ENCODE results near the gene MLPH.

MLPH gene

GRCh38 chr2:237469849-237470248 lies 17.2 kb upstream of the MLPH start:
- H3K4me1 ChIP-seq (ENCODE audit: control insufficient read depth in 1 of 2, insufficient read depth in 2 of 2, low read length in 2 of 2): peaks cover 7 to 8% of the 10 kb centered on the region in 2 experiments
- no peak overlapping the region for H3K4me3 ChIP-seq (ENCODE audit: low read depth, low read length)
- WGBS (ENCODE audit: extremely low coverage, insufficient coverage, insufficient read length): no CpG with 5 or more reads among the region's 4 CpGs
- no peak overlapping the region for H4K12ac ChIP-seq (ENCODE audit: low read depth, low read length)
- H2AFZ ChIP-seq (ENCODE audit: insufficient read depth, low read length, poor library complexity): no peak overlapping the region
- H3K9me3 ChIP-seq (ENCODE audit: insufficient read depth, low read depth, low read length): no peaks in the 10 kb centered on the region
- H4K91ac ChIP-seq (ENCODE audit: low read depth, low read length): no peak overlapping the region
- H3K79me2 ChIP-seq (ENCODE audit: control insufficient read depth, insufficient read depth, low read length, poor library complexity): peaks cover under 1% of the 10 kb centered on the region
- peaks cover 3% of the 10 kb centered on the region for H3K79me1 ChIP-seq (ENCODE audit: low read length)
- no peaks in the 10 kb centered on the region for H3K36me3 ChIP-seq (ENCODE audit: control insufficient read depth in 1 of 2, insufficient read depth in 2 of 2, low read length in 2 of 2)
- H3K18ac ChIP-seq (ENCODE audit: low read length): no peak overlapping the region
- H3K9ac ChIP-seq (ENCODE audit: low read length): no peak overlapping the region
- no peak overlapping the region for H4K8ac ChIP-seq (ENCODE audit: low read depth, low read length)
- no peak overlapping the region for H3K23ac ChIP-seq (ENCODE audit: low read length)
- H2BK5ac ChIP-seq (ENCODE audit: low read depth, low read length, poor library complexity): no peak overlapping the region
- no peak overlapping the region for H3K4me2 ChIP-seq (ENCODE audit: low read length)
- H2BK120ac ChIP-seq (ENCODE audit: insufficient read depth, low read length, poor library complexity): no peak overlapping the region
- H3K27me3 ChIP-seq (ENCODE audit: insufficient read depth, low read length): no peaks in the 10 kb centered on the region
- no peak overlapping the region for H3K27ac ChIP-seq (ENCODE audit: low read depth, low read length)
- no peak overlapping the region for H3K4ac ChIP-seq (ENCODE audit: low read depth, low read length)
- no peak overlapping the region for H2AK5ac ChIP-seq (ENCODE audit: low read length)
- no peak for DNase-seq
- H2BK12ac ChIP-seq (ENCODE audit: low read length): no peak overlapping the region
- no peak overlapping the region for H3K14ac ChIP-seq (ENCODE audit: low read length)

DNA sequence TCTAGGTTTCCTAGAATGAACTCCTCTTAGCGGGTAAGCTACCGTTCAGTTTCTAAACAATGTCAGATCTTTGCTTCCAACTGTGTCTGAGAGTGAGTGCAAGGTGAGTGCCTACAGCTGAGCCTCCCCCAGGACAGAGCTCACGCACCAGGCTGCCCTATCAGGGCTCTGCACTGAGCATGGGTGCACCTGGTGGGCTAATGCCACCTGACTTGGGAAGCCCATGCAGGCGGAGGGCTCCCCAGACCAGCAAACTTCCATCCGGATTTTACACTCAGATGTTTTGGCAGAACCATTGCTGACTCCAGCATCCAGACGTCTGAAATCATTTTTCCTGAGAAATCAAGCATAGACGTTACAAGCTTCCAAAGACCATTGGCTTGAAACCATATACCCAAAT lies 16.1 kb upstream of the MLPH start:
- no peak overlapping the region for H3K4me2 ChIP-seq (ENCODE audit: low read length)
- H4K91ac ChIP-seq (ENCODE audit: low read depth, low read length): no peak overlapping the region
- H2AFZ ChIP-seq (ENCODE audit: insufficient read depth, low read length, poor library complexity): no peak overlapping the region
- H3K4me3 ChIP-seq (ENCODE audit: low read depth, low read length): no peak overlapping the region
- H3K27ac ChIP-seq (ENCODE audit: low read depth, low read length): no peak overlapping the region
- no peaks in the 10 kb centered on the region for H3K27me3 ChIP-seq (ENCODE audit: insufficient read depth, low read length)
- peaks cover 11 to 12% of the 10 kb centered on the region in 2 experiments for H3K4me1 ChIP-seq (ENCODE audit: control insufficient read depth in 1 of 2, insufficient read depth in 2 of 2, low read length in 2 of 2)
- no peak overlapping the region for H4K12ac ChIP-seq (ENCODE audit: low read depth, low read length)
- no peak overlapping the region for H2AK5ac ChIP-seq (ENCODE audit: low read length)
- no peaks in the 10 kb centered on the region for H3K9me3 ChIP-seq (ENCODE audit: insufficient read depth, low read depth, low read length)
- H2BK5ac ChIP-seq (ENCODE audit: low read depth, low read length, poor library complexity): no peak overlapping the region
- no peak overlapping the region for H3K14ac ChIP-seq (ENCODE audit: low read length)
- H3K79me2 ChIP-seq (ENCODE audit: control insufficient read depth, insufficient read depth, low read length, poor library complexity): peaks cover 4% of the 10 kb centered on the region
- DNase-seq: no peak
- no peak overlapping the region for H3K4ac ChIP-seq (ENCODE audit: low read depth, low read length)
- peaks cover 8% of the 10 kb centered on the region for H3K79me1 ChIP-seq (ENCODE audit: low read length)
- H2BK120ac ChIP-seq (ENCODE audit: insufficient read depth, low read length, poor library complexity): no peak overlapping the region
- H3K18ac ChIP-seq (ENCODE audit: low read length): no peak overlapping the region
- no peak overlapping the region for H4K8ac ChIP-seq (ENCODE audit: low read depth, low read length)
- no peak overlapping the region for H2BK12ac ChIP-seq (ENCODE audit: low read length)
- no peaks in the 10 kb centered on the region for H3K36me3 ChIP-seq (ENCODE audit: control insufficient read depth in 1 of 2, insufficient read depth in 2 of 2, low read length in 2 of 2)
- H3K9ac ChIP-seq (ENCODE audit: low read length): no peak overlapping the region
- H3K23ac ChIP-seq (ENCODE audit: low read length): no peak overlapping the region
- WGBS (ENCODE audit: extremely low coverage, insufficient coverage, insufficient read length): no CpG with 5 or more reads among the region's 7 CpGs

- Histone ChIP-seq H3K4me2 (ENCODE audit: low read length) (no peak overlapping the region), H2BK12ac (ENCODE audit: low read length) (peak overlapping the region; percentile 1), H3K23ac (ENCODE audit: low read length) (no peak overlapping the region), H4K8ac (ENCODE audit: low read depth, low read length) (no peak overlapping the region), H3K4me1 (ENCODE audit: control insufficient read depth in 1 of 2, insufficient read depth in 2 of 2, low read length in 2 of 2) (peaks cover 12 to 14% of the 10 kb centered on the region in 2 experiments), H3K9ac (ENCODE audit: low read length) (no peak overlapping the region), H3K4ac (ENCODE audit: low read depth, low read length) (no peak overlapping the region), H3K18ac (ENCODE audit: low read length) (no peak overlapping the region), H3K4me3 (ENCODE audit: low read depth, low read length) (no peak overlapping the region), H4K91ac (ENCODE audit: low read depth, low read length) (peak overlapping the region; percentile 3), H3K14ac (ENCODE audit: low read length) (no peak overlapping the region), H3K79me1 (ENCODE audit: low read length) (peaks cover 8% of the 10 kb centered on the region), H4K12ac (ENCODE audit: low read depth, low read length) (no peak overlapping the region), H2AK5ac (ENCODE audit: low read length) (no peak overlapping the region), H3K79me2 (ENCODE audit: control insufficient read depth, insufficient read depth, low read length, poor library complexity) (peaks cover 4% of the 10 kb centered on the region), H2AFZ (ENCODE audit: insufficient read depth, low read length, poor library complexity) (no peak overlapping the region), H3K9me3 (ENCODE audit: insufficient read depth, low read depth, low read length) (no peaks in the 10 kb centered on the region), H2BK120ac (ENCODE audit: insufficient read depth, low read length, poor library complexity) (no peak overlapping the region), H3K27ac (ENCODE audit: low read depth, low read length) (no peak overlapping the region), H2BK5ac (ENCODE audit: low read depth, low read length, poor library complexity) (no peak overlapping the region), H3K36me3 (ENCODE audit: control insufficient read depth in 1 of 2, insufficient read depth in 2 of 2, low read length in 2 of 2) (no peaks in the 10 kb centered on the region), H3K27me3 (ENCODE audit: insufficient read depth, low read length) (no peaks in the 10 kb centered on the region)
- peak in 1 of 2 donors; percentile 18 for DNase-seq
- WGBS (ENCODE audit: extremely low coverage, insufficient coverage, insufficient read length): no CpG with 5 or more reads among the region's 14 CpGs
Observed at GRCh38 chr2:237471438-237472186, 15.4 kb upstream of the MLPH start.

- Histone ChIP-seq H2BK12ac (ENCODE audit: low read length) (peak overlapping the region; percentile 2), H3K79me1 (ENCODE audit: low read length) (peaks cover 8% of the 10 kb centered on the region), H3K4me1 (ENCODE audit: control insufficient read depth in 1 of 2, insufficient read depth in 2 of 2, low read length in 2 of 2) (peaks cover 12 to 14% of the 10 kb centered on the region in 2 experiments), H3K23ac (ENCODE audit: low read length) (no peak overlapping the region), H4K91ac (ENCODE audit: low read depth, low read length) (peak overlapping the region; percentile 3), H3K4me2 (ENCODE audit: low read length) (no peak overlapping the region), H3K36me3 (ENCODE audit: control insufficient read depth in 1 of 2, insufficient read depth in 2 of 2, low read length in 2 of 2) (no peaks in the 10 kb centered on the region), H4K12ac (ENCODE audit: low read depth, low read length) (no peak overlapping the region), H3K9ac (ENCODE audit: low read length) (no peak overlapping the region), H3K14ac (ENCODE audit: low read length) (no peak overlapping the region), H3K4me3 (ENCODE audit: low read depth, low read length) (no peak overlapping the region), H2AK5ac (ENCODE audit: low read length) (no peak overlapping the region), H4K8ac (ENCODE audit: low read depth, low read length) (no peak overlapping the region), H3K4ac (ENCODE audit: low read depth, low read length) (no peak overlapping the region), H2BK120ac (ENCODE audit: insufficient read depth, low read length, poor library complexity) (no peak overlapping the region), H3K79me2 (ENCODE audit: control insufficient read depth, insufficient read depth, low read length, poor library complexity) (peaks cover 4% of the 10 kb centered on the region), H3K27me3 (ENCODE audit: insufficient read depth, low read length) (no peaks in the 10 kb centered on the region), H3K27ac (ENCODE audit: low read depth, low read length) (no peak overlapping the region), H3K9me3 (ENCODE audit: insufficient read depth, low read depth, low read length) (no peaks in the 10 kb centered on the region), H2BK5ac (ENCODE audit: low read depth, low read length, poor library complexity) (no peak overlapping the region), H3K18ac (ENCODE audit: low read length) (no peak overlapping the region), H2AFZ (ENCODE audit: insufficient read depth, low read length, poor library complexity) (no peak overlapping the region)
- no peak for DNase-seq
- WGBS (ENCODE audit: extremely low coverage, insufficient coverage, insufficient read length): no CpG with 5 or more reads among the region's 8 CpGs
Observed at GRCh38 chr2:237472187-237472712, 14.8 kb upstream of the MLPH start.
